Liver (tissue), 9 donors: ENCODE results near the gene SUGCT. TPM values are rescaled to one million over a fixed set of nuclear protein-coding genes. Genes with fewer than 3 reads are reported as not detected.

Experiments
- DNase-seq: peaks from one replicate; pipeline ENCODE4 v3.0.0-alpha.2; 2017; ENCODE audit warnings: low spot score
- H3K27ac ChIP-seq, 2 donors: one replicate each; pipeline ENCODE4 v1.7.0; 2013; ENCODE audit warnings: inconsistent platforms in 2 of 2, low read length in 2 of 2, control low read depth in 1 of 2, low read depth in 1 of 2, mild to moderate bottlenecking in 1 of 2
- H3K27me3 ChIP-seq, 4 donors: one replicate each; pipeline versions ENCODE4 v1.6.1 to v1.7.0; 2013; ENCODE audit warnings: low read length in 3 of 4, inconsistent platforms in 1 of 4, mild to moderate bottlenecking in 1 of 4, moderate library complexity in 1 of 4; ENCODE audit not compliant: control insufficient read depth in 4 of 4, insufficient read depth in 4 of 4
- H3K36me3 ChIP-seq, 4 donors: one replicate each; pipeline versions ENCODE4 v1.6.1 to v1.7.0; 2013; ENCODE audit warnings: low read length in 3 of 4, mild to moderate bottlenecking in 3 of 4, low read depth in 1 of 4, moderate library complexity in 1 of 4; ENCODE audit not compliant: control insufficient read depth in 4 of 4, insufficient read depth in 3 of 4
- H3K4me1 ChIP-seq, 4 donors: one replicate each; pipeline versions ENCODE4 v1.6.1 to v1.7.0; 2013; ENCODE audit warnings: low read length in 3 of 4, mild to moderate bottlenecking in 3 of 4, moderate library complexity in 1 of 4; ENCODE audit not compliant: control insufficient read depth in 4 of 4, insufficient read depth in 4 of 4
- H3K4me3 ChIP-seq, 3 donors: one replicate each; pipeline versions ENCODE4 v1.6.1 to v1.7.0; 2013; ENCODE audit warnings: low read length in 3 of 3, control low read depth in 1 of 3, low read depth in 1 of 3, mild to moderate bottlenecking in 1 of 3
- H3K9ac ChIP-seq, 2 donors: one replicate each; pipeline ENCODE4 v1.7.0; 2013; ENCODE audit warnings: low read length in 2 of 2, mild to moderate bottlenecking in 2 of 2, moderate library complexity in 2 of 2, control low read depth in 1 of 2, low read depth in 1 of 2
- H3K9me3 ChIP-seq, 4 donors: one replicate each; pipeline versions ENCODE4 v1.6.1 to v1.7.0; 2013; ENCODE audit warnings: low read length in 3 of 4; ENCODE audit not compliant: control insufficient read depth in 4 of 4
- ATF3 ChIP-seq: IDR thresholded peaks from 2 replicates; pipeline ENCODE4 v1.6.1; 2016; ENCODE audit warnings: antibody characterized with exemption
- EGR1 ChIP-seq, 2 donors: IDR thresholded peaks; 2 replicates each; pipeline ENCODE4 v1.6.1; 2016 to 2018; ENCODE audit warnings: antibody characterized with exemption in 2 of 2, low read depth in 2 of 2
- FOXA1 ChIP-seq: IDR thresholded peaks from 2 replicates; pipeline ENCODE4 v1.6.1; 2016; ENCODE audit warnings: antibody characterized with exemption
- FOXA2 ChIP-seq: IDR thresholded peaks from 2 replicates; pipeline ENCODE4 v1.6.1; 2016; ENCODE audit warnings: antibody characterized with exemption
- GABPA ChIP-seq, 2 donors: IDR thresholded peaks in 1 of 2; conservative IDR thresholded peaks in 1 of 2; 2 replicates each; pipeline ENCODE4 v1.6.1; 2016; ENCODE audit warnings: antibody characterized with exemption in 2 of 2, mild to moderate bottlenecking in 1 of 2, moderate library complexity in 1 of 2
- HNF4G ChIP-seq: IDR thresholded peaks from 2 replicates; pipeline ENCODE4 v1.6.1; 2016; ENCODE audit warnings: antibody characterized with exemption
- JUND ChIP-seq, 2 donors: IDR thresholded peaks; 2 replicates each; pipeline ENCODE4 v1.6.1; 2016; ENCODE audit warnings: antibody characterized with exemption in 2 of 2
- MAX ChIP-seq: IDR thresholded peaks from 2 replicates; pipeline ENCODE4 v1.6.1; 2016; ENCODE audit warnings: antibody characterized with exemption
- NR2F2 ChIP-seq: IDR thresholded peaks from 2 replicates; pipeline ENCODE4 v1.6.1; 2016; ENCODE audit warnings: antibody characterized with exemption
- RAD21 ChIP-seq, 2 donors: IDR thresholded peaks; 2 replicates each; pipeline ENCODE4 v1.6.1; 2016; ENCODE audit warnings: antibody characterized with exemption in 2 of 2, mild to moderate bottlenecking in 2 of 2
- RXRA ChIP-seq, 2 donors: IDR thresholded peaks; 2 replicates each; pipeline ENCODE4 v1.6.1; 2017 to 2018; ENCODE audit warnings: antibody characterized with exemption in 2 of 2, mild to moderate bottlenecking in 1 of 2
- SP1 ChIP-seq: IDR thresholded peaks from 2 replicates; pipeline ENCODE4 v1.6.1; 2018; ENCODE audit warnings: antibody characterized with exemption, mild to moderate bottlenecking
- YY1 ChIP-seq: IDR thresholded peaks from 2 replicates; pipeline ENCODE4 v1.6.1; 2016; ENCODE audit warnings: antibody characterized with exemption, mild to moderate bottlenecking
- ZBTB33 ChIP-seq: IDR thresholded peaks from 2 replicates; pipeline ENCODE4 v1.6.1; 2016; ENCODE audit warnings: antibody characterized with exemption
- WGBS: extraction: QIAGEN DNeasy Blood & Tissue Kit; methylation state at CpG from one replicate; pipeline ENCODE4 v1.1.7; 2013; 5-methylcytosine and 5-hydroxymethylcytosine counted together
- polyA plus RNA-seq, 2 donors: library from polyadenylated mRNA; stranded (reverse) in 1 of 2; unstranded in 1 of 2; fragments of 200-250 nt in 1 of 2; fragments of >200 nt in 1 of 2; fragmentation: Nextera tagmentation in 1 of 2; extraction: Ambion mirVana in 1 of 2; gene quantifications; one replicate each; pipeline versions ENCODE4 v1.2.1 to v1.2.3, GENCODE V29; 2013 to 2015
- total RNA-seq, 2 donors: library from RNA; depleted of rRNA; stranded (reverse); fragments of >200 nt; gene quantifications; one replicate each; pipeline ENCODE4 v1.2.3, GENCODE V29; 2014
- TF ChIP-seq, protein P1 (sequence below): IDR thresholded peaks from 2 replicates; pipeline ENCODE4 v1.6.1; 2016; ENCODE audit warnings: antibody characterized with exemption, mild to moderate bottlenecking
- TF ChIP-seq, protein P2 (sequence below): fragments of 150-350 bp; IDR thresholded peaks from 2 replicates; pipeline ENCODE4 v1.5.1; 2017; ENCODE audit warnings: improper control_type of control experiment, low read depth, low read length; ENCODE audit not compliant: missing input control
- donor health status: healthy.
- donor health status: healthy.
- donor health status: healthy.
- donor health status: healthy.
- donor health status: healthy.

The SUGCT gene
- total and polyA plus RNA-seq, 4 donors: 6.2 to 11.9 (median 9.9) TPM

GRCh38 chr7:40519009-40519408 lies 384.2 kb downstream of the SUGCT start:
- Histone ChIP-seq H3K4me1 (no peaks in the 10 kb centered on the region), H3K4me3 (no peak overlapping the region), H3K27me3 (no peaks in the 10 kb centered on the region), H3K9me3 (no peaks in the 10 kb centered on the region), H3K9ac (no peak overlapping the region), H3K36me3 (no peaks in the 10 kb centered on the region), H3K27ac (no peak overlapping the region)
- DNase-seq: no peak
- 97% methylated on average over 3 of the region's 3 CpGs for WGBS
- TF ChIP-seq FOXA1 (no peak), YY1 (no peak), RAD21 (IDR thresholded peaks at IDR 0.05) (no peak), SP1 (no peak)

- no peak for DNase-seq
- no peaks in the 10 kb centered on the region for H3K9me3 ChIP-seq
- H3K36me3 ChIP-seq: no peaks in the 10 kb centered on the region
- 85% methylated on average over 7 of the region's 7 CpGs for WGBS
- no peak for TF ChIP-seq NR2F2
- no peak for TF ChIP-seq MAX
- TF ChIP-seq JUND (IDR thresholded peaks at IDR 0.05): no peak
- TF ChIP-seq, protein P1, sequence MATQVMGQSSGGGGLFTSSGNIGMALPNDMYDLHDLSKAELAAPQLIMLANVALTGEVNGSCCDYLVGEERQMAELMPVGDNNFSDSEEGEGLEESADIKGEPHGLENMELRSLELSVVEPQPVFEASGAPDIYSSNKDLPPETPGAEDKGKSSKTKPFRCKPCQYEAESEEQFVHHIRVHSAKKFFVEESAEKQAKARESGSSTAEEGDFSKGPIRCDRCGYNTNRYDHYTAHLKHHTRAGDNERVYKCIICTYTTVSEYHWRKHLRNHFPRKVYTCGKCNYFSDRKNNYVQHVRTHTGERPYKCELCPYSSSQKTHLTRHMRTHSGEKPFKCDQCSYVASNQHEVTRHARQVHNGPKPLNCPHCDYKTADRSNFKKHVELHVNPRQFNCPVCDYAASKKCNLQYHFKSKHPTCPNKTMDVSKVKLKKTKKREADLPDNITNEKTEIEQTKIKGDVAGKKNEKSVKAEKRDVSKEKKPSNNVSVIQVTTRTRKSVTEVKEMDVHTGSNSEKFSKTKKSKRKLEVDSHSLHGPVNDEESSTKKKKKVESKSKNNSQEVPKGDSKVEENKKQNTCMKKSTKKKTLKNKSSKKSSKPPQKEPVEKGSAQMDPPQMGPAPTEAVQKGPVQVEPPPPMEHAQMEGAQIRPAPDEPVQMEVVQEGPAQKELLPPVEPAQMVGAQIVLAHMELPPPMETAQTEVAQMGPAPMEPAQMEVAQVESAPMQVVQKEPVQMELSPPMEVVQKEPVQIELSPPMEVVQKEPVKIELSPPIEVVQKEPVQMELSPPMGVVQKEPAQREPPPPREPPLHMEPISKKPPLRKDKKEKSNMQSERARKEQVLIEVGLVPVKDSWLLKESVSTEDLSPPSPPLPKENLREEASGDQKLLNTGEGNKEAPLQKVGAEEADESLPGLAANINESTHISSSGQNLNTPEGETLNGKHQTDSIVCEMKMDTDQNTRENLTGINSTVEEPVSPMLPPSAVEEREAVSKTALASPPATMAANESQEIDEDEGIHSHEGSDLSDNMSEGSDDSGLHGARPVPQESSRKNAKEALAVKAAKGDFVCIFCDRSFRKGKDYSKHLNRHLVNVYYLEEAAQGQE: no peak
- TF ChIP-seq ZBTB33: no peak
- TF ChIP-seq HNF4G: no peak
- no peak overlapping the region for H3K9ac ChIP-seq
- no peaks in the 10 kb centered on the region for H3K4me1 ChIP-seq
- H3K27ac ChIP-seq: no peak overlapping the region
- H3K4me3 ChIP-seq: no peak overlapping the region
- H3K27me3 ChIP-seq: no peaks in the 10 kb centered on the region
These were observed 386.4 kb downstream of the SUGCT start for GRCh38 chr7:40520986-40521738.

DNA sequence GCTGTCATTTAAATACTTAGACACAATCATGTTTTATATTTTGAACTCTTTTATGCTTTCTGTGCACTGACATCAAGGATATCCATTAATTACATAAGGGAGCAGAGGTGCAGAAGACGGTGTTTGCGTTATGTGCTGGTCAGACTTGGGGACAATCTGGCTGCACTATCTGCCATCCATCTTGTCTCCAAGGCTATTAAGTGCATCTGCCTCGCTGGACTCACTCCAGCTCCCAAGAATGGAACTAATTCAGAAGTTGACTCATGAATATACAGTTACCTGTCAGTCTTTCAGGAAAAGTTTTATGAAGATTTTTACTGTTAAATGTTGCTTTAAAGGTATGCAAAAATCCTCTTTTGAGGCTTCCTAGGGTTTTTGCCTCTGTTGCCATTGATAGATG lies 391.0 kb downstream of the SUGCT start:
- H3K27me3 ChIP-seq: no peaks in the 10 kb centered on the region

More for the DNA sequence above, 391.0 kb downstream of the SUGCT start:
- DNase-seq: no peak
- Histone ChIP-seq H3K36me3 (no peaks in the 10 kb centered on the region), H3K9me3 (no peaks in the 10 kb centered on the region), H3K27ac (no peak overlapping the region), H3K4me1 (no peaks in the 10 kb centered on the region), H3K9ac (no peak overlapping the region), H3K4me3 (no peak overlapping the region)
- WGBS: 93% methylated on average over 3 of the region's 3 CpGs
- TF ChIP-seq, protein P2, sequence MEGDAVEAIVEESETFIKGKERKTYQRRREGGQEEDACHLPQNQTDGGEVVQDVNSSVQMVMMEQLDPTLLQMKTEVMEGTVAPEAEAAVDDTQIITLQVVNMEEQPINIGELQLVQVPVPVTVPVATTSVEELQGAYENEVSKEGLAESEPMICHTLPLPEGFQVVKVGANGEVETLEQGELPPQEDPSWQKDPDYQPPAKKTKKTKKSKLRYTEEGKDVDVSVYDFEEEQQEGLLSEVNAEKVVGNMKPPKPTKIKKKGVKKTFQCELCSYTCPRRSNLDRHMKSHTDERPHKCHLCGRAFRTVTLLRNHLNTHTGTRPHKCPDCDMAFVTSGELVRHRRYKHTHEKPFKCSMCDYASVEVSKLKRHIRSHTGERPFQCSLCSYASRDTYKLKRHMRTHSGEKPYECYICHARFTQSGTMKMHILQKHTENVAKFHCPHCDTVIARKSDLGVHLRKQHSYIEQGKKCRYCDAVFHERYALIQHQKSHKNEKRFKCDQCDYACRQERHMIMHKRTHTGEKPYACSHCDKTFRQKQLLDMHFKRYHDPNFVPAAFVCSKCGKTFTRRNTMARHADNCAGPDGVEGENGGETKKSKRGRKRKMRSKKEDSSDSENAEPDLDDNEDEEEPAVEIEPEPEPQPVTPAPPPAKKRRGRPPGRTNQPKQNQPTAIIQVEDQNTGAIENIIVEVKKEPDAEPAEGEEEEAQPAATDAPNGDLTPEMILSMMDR: no peak
- TF ChIP-seq HNF4G (no peak), SP1 (no peak), EGR1 (IDR thresholded peaks at IDR 0.05; ENCODE audit: low read depth in 2 of 2) (no peak), FOXA2 (no peak), ZBTB33 (no peak), GABPA (IDR thresholded peaks at IDR 0.05 in 1 of 2, conservative IDR thresholded peaks at IDR 0.05 in 1 of 2) (no peak), JUND (IDR thresholded peaks at IDR 0.05) (no peak), RXRA (IDR thresholded peaks at IDR 0.05) (no peak), ATF3 (no peak)
